H1 (cell line): ENCODE data around the gene PPFIA2. TPM values are rescaled to one million over a fixed set of nuclear protein-coding genes. Genes with fewer than 3 reads are reported as not detected.

Experiments
- CTCF ChIA-PET: fragments of 300-600 bp; sonication (Branson Sonifier 250); formaldehyde crosslinking; loops from one replicate; lab custom pipeline; 2021; ENCODE audit not compliant: partially characterized antibody; lab: Charles Lee
- POLR2A ChIA-PET: fragments of 300-600 bp; sonication (Branson Sonifier 250); formaldehyde crosslinking; loops from one replicate; lab custom pipeline; 2021; ENCODE audit warnings: inconsistent platforms; ENCODE audit not compliant: partially characterized antibody; lab: Charles Lee
- DNase-seq, 2 experiments: peaks; one replicate each; pipeline versions ENCODE4 v3.0.0 to v3.0.0-alpha.2; 2010 to 2022; ENCODE audit warnings: low spot score in 2 of 2, low read depth in 1 of 2, mixed read lengths in 1 of 2
- FAIRE-seq: peaks from 2 replicates; lab custom pipeline; 2011; peaks lifted over from hg19 to GRCh38; lab: Jason Lieb, UNC
- H2AFZ ChIP-seq: 2 replicates; pipeline ENCODE4 v1.8.1; 2012; ENCODE audit warnings: low read length, inconsistent platforms
- H2AK5ac ChIP-seq: 2 replicates; pipeline ENCODE4 v1.6.1; 2013; ENCODE audit warnings: low read depth, low read length
- H2BK120ac ChIP-seq: replicated peaks from 2 replicates; pipeline ENCODE3; 2013; ENCODE audit warnings: low read depth, low read length, inconsistent platforms
- H2BK12ac ChIP-seq: 2 replicates; pipeline ENCODE4 v1.6.1; 2013; ENCODE audit warnings: low read depth, low read length
- H2BK15ac ChIP-seq: 2 replicates; pipeline ENCODE4 v1.6.1; 2013; ENCODE audit warnings: low read length
- H2BK20ac ChIP-seq: 2 replicates; pipeline ENCODE4 v1.6.1; 2013; ENCODE audit warnings: low read length
- H2BK5ac ChIP-seq: 2 replicates; pipeline ENCODE4 v1.6.1; 2013; ENCODE audit warnings: low read depth, low read length
- H3K14ac ChIP-seq: 2 replicates; pipeline ENCODE4 v1.6.1; 2013; ENCODE audit warnings: inconsistent platforms; ENCODE audit not compliant: insufficient read length
- H3K18ac ChIP-seq: 2 replicates; pipeline ENCODE4 v1.6.1; 2013; ENCODE audit warnings: low read length; ENCODE audit errors: extremely low read depth
- H3K23ac ChIP-seq: 2 replicates; pipeline ENCODE4 v1.6.1; 2013; ENCODE audit warnings: inconsistent platforms; ENCODE audit not compliant: insufficient read length
- H3K23me2 ChIP-seq: 2 replicates; pipeline ENCODE4 v1.6.1; 2013; ENCODE audit warnings: low read depth, low read length
- H3K27ac ChIP-seq: 2 replicates; pipeline ENCODE4 v1.6.1; 2011; ENCODE audit warnings: low read depth, low read length, inconsistent platforms
- H3K27me3 ChIP-seq, 4 experiments: replicated peaks in 1 of 4; 1 replicate in 1 of 4; 2 replicates in 3 of 4; pipeline versions ENCODE4 v1.6.1 to v1.8.1; 2011 to 2013; ENCODE audit warnings: low read length in 3 of 4, mild to moderate bottlenecking in 3 of 4, inconsistent platforms in 2 of 4, mixed read lengths in 2 of 4, moderate library complexity in 1 of 4; ENCODE audit not compliant: control insufficient read depth in 3 of 4, insufficient read depth in 3 of 4; ENCODE audit errors: extremely low read depth in 1 of 4
- H3K36me3 ChIP-seq, 4 experiments: 2 replicates each; pipeline versions ENCODE4 v1.6.1 to v1.8.1; 2011 to 2013; ENCODE audit warnings: mild to moderate bottlenecking in 4 of 4, low read length in 3 of 4, moderate library complexity in 2 of 4, control low read depth in 1 of 4, inconsistent platforms in 1 of 4; ENCODE audit not compliant: insufficient read depth in 4 of 4, control insufficient read depth in 2 of 4
- H3K4ac ChIP-seq: replicated peaks from 2 replicates; pipeline ENCODE3; 2013; ENCODE audit warnings: low read length, low read depth, mixed read lengths, inconsistent platforms; ENCODE audit not compliant: insufficient read length
- H3K4me1 ChIP-seq, 4 experiments: replicated peaks in 1 of 4; 1 replicate in 1 of 4; 2 replicates in 3 of 4; pipeline versions ENCODE4 v1.6.1 to v1.8.1; 2011 to 2013; ENCODE audit warnings: low read length in 3 of 4, inconsistent platforms in 2 of 4, mixed read lengths in 1 of 4; ENCODE audit not compliant: insufficient read depth in 4 of 4, control insufficient read depth in 3 of 4
- H3K4me2 ChIP-seq, 2 experiments: 2 replicates each; pipeline versions ENCODE4 v1.6.1 to v1.8.1; 2011 to 2013; ENCODE audit warnings: low read depth in 2 of 2, low read length in 2 of 2, control low read depth in 1 of 2, inconsistent platforms in 1 of 2, mild to moderate bottlenecking in 1 of 2; ENCODE audit not compliant: insufficient read depth in 1 of 2
- H3K4me3 ChIP-seq, 4 experiments: fragments of 200-600, 300-600 bp in 1 of 4; sonication (generic), shearing (Covaris generic), sonication (Bioruptor Twin) in 1 of 4; 2 replicates each; pipeline versions ENCODE4 v1.5.1 to v1.8.1; 2011 to 2016; ENCODE audit warnings: low read length in 4 of 4, low read depth in 3 of 4, control low read depth in 2 of 4, inconsistent platforms in 2 of 4, mild to moderate bottlenecking in 2 of 4, mixed read lengths in 1 of 4, moderate library complexity in 1 of 4; ENCODE audit not compliant: insufficient read depth in 2 of 4; ENCODE audit errors: extremely low read depth in 1 of 4
- H3K56ac ChIP-seq: replicated peaks from 2 replicates; pipeline ENCODE3; 2013; ENCODE audit warnings: low read depth, mild to moderate bottlenecking, mixed read lengths, low read length, inconsistent platforms; ENCODE audit not compliant: insufficient read length
- H3K79me1 ChIP-seq: 2 replicates; pipeline ENCODE4 v1.6.1; 2013; ENCODE audit warnings: low read depth, low read length, control low read depth
- H3K79me2 ChIP-seq, 2 experiments: 2 replicates each; pipeline versions ENCODE4 v1.6.1 to v1.8.1; 2012 to 2013; ENCODE audit warnings: low read length in 2 of 2, mild to moderate bottlenecking in 2 of 2, inconsistent platforms in 1 of 2; ENCODE audit not compliant: insufficient read depth in 2 of 2, control insufficient read depth in 1 of 2
- H3K9ac ChIP-seq, 4 experiments: replicated peaks in 1 of 4; 1 replicate in 1 of 4; 2 replicates in 3 of 4; pipeline versions ENCODE4 v1.6.1 to v1.8.1; 2011 to 2013; ENCODE audit warnings: low read depth in 3 of 4, low read length in 3 of 4, control low read depth in 2 of 4, mild to moderate bottlenecking in 2 of 4, moderate library complexity in 2 of 4, inconsistent platforms in 1 of 4; ENCODE audit errors: extremely low read depth in 1 of 4
- H3K9me3 ChIP-seq, 2 experiments: 2 replicates each; pipeline versions ENCODE4 v1.6.1 to v1.8.1; 2012 to 2013; ENCODE audit warnings: mild to moderate bottlenecking in 2 of 2, moderate library complexity in 2 of 2, control low read depth in 1 of 2, inconsistent platforms in 1 of 2, low read depth in 1 of 2, low read length in 1 of 2, mixed read lengths in 1 of 2; ENCODE audit not compliant: insufficient read depth in 2 of 2
- H4K20me1 ChIP-seq, 2 experiments: replicated peaks in 1 of 2; 2 replicates each; pipeline versions ENCODE3 to v1.8.1; 2011 to 2013; ENCODE audit warnings: inconsistent platforms in 2 of 2, low read length in 2 of 2, mild to moderate bottlenecking in 1 of 2; ENCODE audit not compliant: insufficient read depth in 2 of 2, control insufficient read depth in 1 of 2
- H4K5ac ChIP-seq: 2 replicates; pipeline ENCODE4 v1.6.1; 2013; ENCODE audit warnings: low read length, low read depth, mixed read lengths, inconsistent platforms; ENCODE audit not compliant: insufficient read length
- H4K8ac ChIP-seq: 2 replicates; pipeline ENCODE4 v1.8.0; 2013; ENCODE audit warnings: mild to moderate bottlenecking, moderate library complexity, low read length, inconsistent platforms; ENCODE audit not compliant: insufficient read depth; ENCODE audit errors: extremely low read depth
- H4K91ac ChIP-seq: replicated peaks from 2 replicates; pipeline ENCODE3; 2013; ENCODE audit warnings: low read length, mixed read lengths, inconsistent platforms; ENCODE audit not compliant: insufficient read length
- ASH2L ChIP-seq: fragments of 200-600, 300-600 bp; sonication (generic); IDR thresholded peaks from one replicate; pipeline ENCODE4 v1.7.1; 2017; ENCODE audit warnings: low read length
- BRCA1 ChIP-seq: IDR thresholded peaks from 2 replicates; pipeline ENCODE4 v1.6.1; 2012; ENCODE audit warnings: low read depth, low read length, improper control_type of control experiment
- WGBS, 2 experiments: shearing (Covaris generic) in 1 of 2; methylation state at CpG; one replicate each; pipeline versions ENCODE4 v1.1.6 to v1.1.7; 2013 to 2015; ENCODE audit warnings: low lambda C conversion rate in 2 of 2, mixed read lengths in 2 of 2, inconsistent platforms in 1 of 2, low coverage in 1 of 2, missing lambda C conversion rate in 1 of 2; ENCODE audit not compliant: insufficient replicate concordance in 2 of 2, insufficient coverage in 1 of 2, insufficient read length in 1 of 2; ENCODE audit errors: extremely low coverage in 1 of 2, missing lambda C conversion rate in 1 of 2; 5-methylcytosine and 5-hydroxymethylcytosine counted together
- polyA plus RNA-seq, 7 experiments: library from polyadenylated mRNA; depleted of rRNA in 3 of 7; stranded (reverse) in 5 of 7; unstranded in 2 of 7; fragments of >200 nt in 5 of 7; fragments of 200-250 nt in 2 of 7; gene quantifications; 1 replicate in 5 of 7; 2 replicates in 1 of 7; 4 replicates in 1 of 7; pipeline versions ENCODE4 v1.2.1 to v1.2.3, GENCODE V29; 2011 to 2013; ENCODE audit warnings: missing spikeins in 2 of 7, mixed read lengths in 2 of 7
- total RNA-seq: library from RNA; stranded (reverse); fragmentation: NEBNext Ultra II Directional; extraction: Animal tissue kit (Norgen Biotek cat#: 25700); gene quantifications from 2 replicates; pipeline ENCODE4 v1.2.1, GENCODE V29; 2021

Gene PPFIA2
- total and polyA plus RNA-seq, 2 of the 8 experiments (the other 6 are each of a cell fraction or from before 2014, with no cell fraction given): 1.2 to 1.8 TPM

GRCh38 chr12:81639196-81639595 is 120.0 kb downstream of the PPFIA2 start:
- ChIA-PET POLR2A (no interaction called here), CTCF (no interaction called here)
- Histone ChIP-seq H3K79me2 (no peaks in the 10 kb centered on the region), H3K36me3 (no peaks in the 10 kb centered on the region), H2AK5ac (no peak overlapping the region), H3K9me3 (no peaks in the 10 kb centered on the region), H3K4me3 (no peak overlapping the region), H3K23ac (no peak overlapping the region), H3K4me2 (no peak overlapping the region), H2BK5ac (no peak overlapping the region), H4K20me1 (no peaks in the 10 kb centered on the region), H2BK20ac (no peak overlapping the region), H3K23me2 (no peaks in the 10 kb centered on the region), H3K4me1 (no peaks in the 10 kb centered on the region), H3K9ac (no peak overlapping the region), H2BK120ac (no peak overlapping the region), H2AFZ (no peak overlapping the region), H2BK12ac (no peak overlapping the region), H3K4ac (no peak overlapping the region), H3K14ac (no peak overlapping the region), H3K27me3 (no peaks in the 10 kb centered on the region), H4K8ac (no peak overlapping the region), H3K18ac (no peak overlapping the region), H4K91ac (no peak overlapping the region), H2BK15ac (no peak overlapping the region), H3K27ac (no peak overlapping the region), H3K56ac (no peak overlapping the region), H4K5ac (no peak overlapping the region), H3K79me1 (no peaks in the 10 kb centered on the region)
- TF ChIP-seq BRCA1: no peak
- no peak for TF ChIP-seq ASH2L
- DNase-seq (no peak), FAIRE-seq (no peak)
- 94 to 100% methylated on average over 1 of the region's 1 CpG for WGBS, 2 experiments
